Right lobe of liver (tissue), 4 donors: ENCODE results near the gene KLHL2.
A peak's percentile ranks its signal among the peaks of the same experiment; 100 is the strongest.
"Not testable (repeated sequence)": the region's sequence is repeated elsewhere in the genome, so short reads cannot be mapped to it uniquely, and the experiment has no call there.

ENCODE experiments used
- CTCF ChIP-seq, 4 donors: fragments of 200-600 bp in 3 of 4; fragments of 450-650 bp in 1 of 4; IDR thresholded peaks; one replicate each; pipeline versions ENCODE4 v1.5.1 to v1.8.0; 2016 to 2022; ENCODE audit warnings: antibody characterized with exemption in 4 of 4, mild to moderate bottlenecking in 2 of 4
- POLR2A ChIP-seq: fragments of 450-650 bp; IDR thresholded peaks from one replicate; pipeline ENCODE4 v1.6.1; 2017; ENCODE audit warnings: antibody characterized with exemption, mild to moderate bottlenecking
- donor health status: DM: no; HTN: no; CAD: no.
- donor health status: DM: no; HTN: no; CAD: no.
- donor health status: DM: no; HTN: yes; CAD: no.

- TF ChIP-seq POLR2A = not testable (repeated sequence)
- peak in 1 of 4 donors; percentile 14 for TF ChIP-seq CTCF (IDR thresholded peaks at IDR 0.05)
Observed at GRCh38 chr4:165262306-165262705, 54.9 kb downstream of the KLHL2 start.
